DMS114 treated with DMSO at 0.1 percent for 48 hours (cell line): ENCODE measurements around the gene CD84.
"Not testable (repeated sequence)": the region's sequence is repeated elsewhere in the genome, so short reads cannot be mapped to it uniquely, and the experiment has no call there.

ENCODE experiments used
- DNase-seq: peaks from one replicate; lab custom pipeline; 2025; ENCODE audit not compliant: unreplicated experiment; lab: John Stamatoyannopoulos, UW

Gene CD84

DNA sequence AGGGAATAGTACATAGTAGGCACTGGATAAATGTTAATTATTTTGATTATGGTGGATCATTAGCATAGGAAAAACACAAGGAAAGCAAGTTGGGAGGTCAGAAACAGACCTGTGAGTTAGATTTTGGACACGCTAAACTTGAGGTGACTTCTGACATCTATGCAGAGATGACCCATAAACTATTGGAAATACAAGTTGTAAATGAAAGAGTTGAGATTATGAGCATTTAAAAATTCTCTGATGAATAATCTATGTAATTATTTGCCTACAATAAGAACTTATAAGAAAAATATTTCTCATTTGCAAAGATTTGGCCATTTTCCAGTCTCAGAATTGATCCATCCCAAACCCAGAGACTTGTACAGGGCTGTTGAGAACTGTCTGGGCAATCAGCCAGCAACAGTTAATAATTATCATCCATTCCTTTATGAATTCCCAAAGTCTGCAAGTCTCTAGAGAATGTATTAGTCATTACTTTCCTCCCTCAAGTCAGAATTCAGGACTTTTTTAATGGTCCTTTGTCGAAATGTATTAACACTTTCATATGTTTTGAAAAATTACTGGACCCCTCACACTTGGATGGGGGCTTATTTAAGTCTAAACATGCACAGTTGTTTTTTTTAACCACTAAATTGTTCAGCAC lies 36.9 kb downstream of the CD84 start:
- DNase-seq, result no peak

DNA sequence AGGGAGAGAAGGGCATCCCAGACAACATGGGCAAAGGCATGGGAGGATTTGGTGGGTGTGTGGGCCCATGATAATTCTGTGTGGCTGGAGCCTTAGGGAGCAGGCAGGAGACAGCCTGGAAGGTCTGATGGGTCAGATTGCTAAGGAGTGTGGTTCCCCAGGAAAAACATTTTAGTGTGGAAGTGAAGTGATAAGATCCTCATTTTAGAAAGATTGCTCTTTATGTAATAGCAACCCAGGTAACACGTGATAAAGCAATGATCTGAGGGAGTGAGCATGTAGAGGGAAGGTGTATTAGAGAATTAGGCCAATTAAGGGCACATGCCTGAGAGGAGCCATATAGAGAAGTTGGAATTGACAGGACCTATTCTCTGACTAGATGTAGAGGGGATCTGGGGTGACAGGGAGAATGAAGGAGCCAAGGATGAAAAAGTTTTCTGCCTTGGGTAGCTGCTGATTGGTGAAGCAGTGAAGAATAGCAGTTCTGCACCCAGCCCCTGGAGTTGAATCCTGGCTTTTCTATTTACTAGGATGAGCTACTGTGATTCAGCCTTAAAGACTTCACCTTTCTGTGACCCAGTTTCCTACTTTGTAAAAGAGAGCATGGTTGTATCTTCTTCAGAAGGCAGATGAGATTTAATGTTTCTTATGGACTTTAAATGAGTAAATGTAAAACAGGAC lies 37.5 kb downstream of the CD84 start:
- DNase-seq, result no peak

- no peak for DNase-seq
Observed at GRCh38 chr1:160540859-160541233, 38.5 kb downstream of the CD84 start.

GRCh38 chr1:160539990-160540858 lies 39.1 kb downstream of the CD84 start:
- no peak for DNase-seq

DNA sequence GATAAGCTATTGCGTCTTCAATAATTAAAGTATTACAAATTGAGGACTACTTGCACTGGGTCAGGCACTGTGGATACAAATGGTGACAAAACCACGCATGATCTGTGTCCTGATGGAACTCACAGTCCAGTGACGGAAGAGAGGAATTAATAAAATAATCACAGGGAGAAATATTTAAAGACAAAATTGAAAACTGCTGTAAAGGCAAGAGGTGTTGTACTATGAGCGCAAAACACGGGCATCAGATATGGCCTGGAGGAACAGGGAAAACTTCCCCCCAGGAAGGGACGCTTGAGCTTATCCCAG lies 39.7 kb downstream of the CD84 start:
- no peak for DNase-seq

- DNase-seq, result no peak
Observed at GRCh38 chr1:160538985-160539651, 40.2 kb downstream of the CD84 start.

DNA sequence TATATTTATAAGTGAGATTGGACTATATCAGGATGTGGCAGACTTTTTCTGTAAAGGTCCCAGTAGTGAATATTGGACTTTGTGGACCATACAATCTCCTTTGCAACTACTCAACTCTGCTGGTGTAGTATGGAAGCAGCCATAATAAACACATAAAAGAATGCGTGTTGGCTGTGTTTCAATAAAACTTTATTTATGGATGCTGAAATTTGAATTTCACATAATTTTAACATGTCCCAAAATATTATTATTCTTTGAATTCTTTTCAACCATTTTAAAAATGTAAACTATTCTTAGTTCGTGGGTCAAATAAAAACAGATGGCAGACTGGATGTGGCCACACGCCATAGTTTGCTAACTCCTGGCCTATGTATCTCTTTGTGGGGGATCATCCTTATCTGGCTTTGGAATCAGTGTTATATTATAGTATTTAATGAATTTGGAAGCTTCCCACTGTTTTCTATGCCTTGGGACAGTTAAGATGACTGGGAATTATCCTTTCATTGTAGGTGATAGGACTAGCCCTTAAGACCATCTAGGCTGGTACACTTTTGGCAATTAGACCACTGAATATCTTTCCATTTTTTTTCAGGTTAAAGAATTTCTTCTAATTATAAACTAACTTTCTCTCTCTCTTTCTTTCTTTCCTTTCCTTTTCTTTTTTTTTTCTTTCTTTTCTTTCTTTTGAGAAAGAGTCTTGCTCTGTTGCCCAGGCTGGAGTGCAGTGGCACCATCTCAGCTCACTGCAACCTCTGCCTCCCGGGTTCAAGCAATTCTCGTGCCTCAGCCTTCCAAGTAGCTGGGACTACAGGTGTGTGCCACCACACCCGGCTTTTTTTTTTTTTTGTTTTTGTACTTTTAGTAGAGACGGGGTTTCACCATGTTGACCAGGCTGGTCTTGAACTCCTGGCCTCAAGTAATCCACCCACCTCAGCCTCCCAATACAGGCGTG lies 41.3 kb downstream of the CD84 start:
- DNase-seq, result no peak

- no peak for DNase-seq
Observed at GRCh38 chr1:160534823-160535605, 44.3 kb downstream of the CD84 start.

DNA sequence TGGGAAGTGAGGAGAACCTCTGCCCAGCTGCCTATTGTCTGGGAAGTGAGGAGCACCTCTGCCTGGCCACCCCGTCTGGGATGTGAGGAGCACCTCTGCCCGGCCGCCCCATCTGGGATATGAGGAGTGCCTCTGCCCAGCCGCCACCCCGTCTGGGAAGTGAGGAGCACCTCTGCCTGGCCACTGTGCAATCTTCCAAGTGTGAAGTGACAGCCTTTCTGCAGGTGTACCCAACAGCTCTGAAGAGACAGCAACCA lies 46.8 kb downstream of the CD84 start:
- DNase-seq, result not testable (repeated sequence)

DNA sequence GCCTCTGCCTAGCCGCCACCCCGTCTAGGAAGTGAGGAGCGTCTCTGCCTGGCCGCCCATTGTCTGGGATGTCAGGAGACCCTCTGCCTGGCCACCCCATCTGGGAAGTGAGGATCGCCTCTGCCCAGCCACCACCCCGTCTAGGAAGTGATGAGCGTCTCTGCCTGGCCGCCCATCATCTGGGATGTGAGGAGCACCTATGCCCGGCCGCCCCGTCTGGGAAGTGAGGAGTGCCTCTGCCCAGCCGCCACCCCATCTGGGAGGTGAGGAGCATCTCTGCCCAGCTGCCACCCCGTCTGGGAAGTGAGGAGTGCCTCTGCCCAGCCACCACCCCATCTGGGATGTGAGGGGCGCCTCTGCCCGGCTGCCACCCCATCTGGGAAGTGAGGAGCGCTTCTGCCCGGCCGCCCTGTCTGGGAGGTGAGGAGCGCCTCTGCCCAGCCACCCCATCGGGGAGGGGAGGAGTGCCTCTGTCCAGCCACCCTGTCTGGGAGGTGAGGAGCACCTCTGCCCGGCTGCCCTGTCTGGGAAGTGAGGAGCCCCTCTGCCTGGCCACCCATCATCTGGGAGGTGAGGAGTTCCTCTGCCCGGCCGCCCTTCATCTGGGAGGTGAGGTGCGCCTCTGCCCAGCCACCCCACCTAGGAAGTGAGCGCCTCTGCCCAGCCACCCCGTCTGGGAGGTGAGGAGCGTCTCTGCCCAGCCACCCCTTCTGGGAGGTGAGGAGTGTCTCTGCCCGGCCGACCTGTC lies 47.3 kb downstream of the CD84 start:
- DNase-seq, result not testable (repeated sequence)

DNA sequence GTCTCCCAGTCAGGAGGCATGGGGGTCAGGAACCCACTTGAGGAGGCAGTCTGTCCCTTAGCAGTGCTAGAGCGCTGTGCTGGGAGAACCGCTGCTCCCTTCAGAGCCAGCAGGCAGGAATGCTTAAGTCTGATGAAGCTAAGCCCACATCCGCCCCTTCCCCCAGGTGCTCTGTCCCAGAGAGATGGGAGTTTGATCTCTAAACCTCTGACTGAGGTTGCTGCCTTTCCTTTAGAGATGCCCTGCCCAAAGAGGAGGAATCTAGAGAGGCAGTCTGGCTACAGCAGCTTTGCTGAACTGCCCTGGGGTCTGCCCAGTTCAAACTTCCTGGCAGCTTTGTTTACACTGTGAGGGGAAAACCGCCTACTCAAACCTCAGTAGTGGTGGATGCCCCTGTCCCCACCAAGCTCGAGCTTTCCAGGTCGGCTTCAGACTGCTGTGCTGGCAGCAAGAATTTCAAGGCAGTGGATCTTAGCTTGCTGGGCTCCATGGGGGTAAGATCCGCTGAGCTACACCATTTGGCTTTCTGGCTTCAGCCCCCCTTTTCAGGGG lies 49.8 kb downstream of the CD84 start:
- not testable (repeated sequence) for DNase-seq

- not testable (repeated sequence) for DNase-seq
Observed at GRCh38 chr1:160523789-160524188, 55.5 kb downstream of the CD84 start.

DNA sequence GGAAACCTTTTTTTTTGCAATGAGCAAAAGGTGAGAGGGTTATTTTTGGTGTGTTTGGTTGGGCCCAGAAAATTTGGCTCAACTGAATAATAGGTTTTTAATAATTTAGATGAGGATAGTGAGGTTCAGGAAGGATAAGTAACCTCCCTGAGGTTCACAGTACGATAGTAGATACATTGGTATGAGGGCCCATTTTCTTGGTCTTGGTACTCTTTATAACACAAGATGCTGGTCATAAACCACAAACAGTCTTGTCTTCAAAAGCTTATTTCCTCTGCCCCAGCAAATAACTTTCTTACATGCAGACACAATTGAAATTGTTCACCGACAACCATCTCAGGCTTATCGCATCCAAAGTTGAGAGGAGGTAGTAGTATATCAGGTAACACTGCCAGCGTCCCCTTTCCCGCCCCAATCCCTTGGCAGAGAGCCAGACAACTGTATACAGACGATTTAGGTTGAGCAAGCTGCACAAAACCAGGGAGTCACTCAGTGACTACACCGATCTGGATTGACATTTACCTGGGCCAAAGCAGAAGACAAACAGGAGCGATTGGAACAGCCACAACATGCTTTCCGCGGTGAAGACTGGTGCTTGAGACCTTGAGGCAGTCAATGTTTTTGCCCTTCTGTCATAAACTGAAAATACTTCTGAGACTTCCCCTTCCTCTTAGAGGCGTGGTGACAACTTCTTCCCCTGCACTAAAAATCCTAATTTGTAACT lies 56.5 kb downstream of the CD84 start, which contains the start of gene SLAMF6:
TSS of gene SLAMF6 (minus strand) at position 634 of the 724 bp plus-strand sequence. CDS start at position 571, 63 bp downstream.
- no peak for DNase-seq

- no peak for DNase-seq
Observed at GRCh38 chr1:160522136-160522535, 57.2 kb downstream of the CD84 start.

DNA sequence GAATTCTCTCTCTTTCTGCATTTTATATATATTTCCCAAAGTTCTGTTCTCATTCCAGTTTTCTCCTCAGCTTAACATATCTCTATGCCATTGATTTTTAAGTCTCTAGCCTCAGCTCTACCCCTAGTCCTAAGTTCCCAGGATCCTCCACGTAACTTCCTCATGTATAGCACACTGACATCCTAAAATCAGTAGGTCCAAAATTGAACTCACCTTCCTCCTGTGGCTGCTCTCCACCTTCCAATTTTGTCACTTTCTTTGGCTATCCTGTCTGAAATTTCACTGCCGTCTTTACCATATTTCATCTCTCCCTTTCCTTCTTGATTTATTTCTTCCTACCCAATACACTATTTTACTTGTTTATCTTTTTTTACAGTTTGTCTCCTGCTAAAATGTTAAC lies 57.7 kb downstream of the CD84 start:
- no peak for DNase-seq

- no peak for DNase-seq
Observed at GRCh38 chr1:160520999-160521398, 58.3 kb downstream of the CD84 start.

- DNase-seq, result no peak
Observed at GRCh38 chr1:160520582-160520981, 58.7 kb downstream of the CD84 start.
